Cardiac fibroblast (primary cell): Measurements from ENCODE around the gene CCDC71.
A peak's percentile ranks its signal among the peaks of the same experiment; 100 is the strongest.

Experiments used
- DNase-seq, 2 donors: peaks; one replicate each; pipeline versions ENCODE4 v3.0.0 to v3.0.0-alpha.2; 2010; ENCODE audit warnings: low read depth in 2 of 2
- H3K4me3 ChIP-seq, 2 donors: replicated peaks in 1 of 2; 1 replicate in 1 of 2; 2 replicates in 1 of 2; pipeline ENCODE4 v1.5.1; 2011; ENCODE audit warnings: low read depth in 2 of 2, low read length in 2 of 2, mild to moderate bottlenecking in 2 of 2, moderate library complexity in 1 of 2
- CTCF ChIP-seq: IDR thresholded peaks from one replicate; pipeline ENCODE4 v1.5.1; 2011; ENCODE audit warnings: low read depth, mild to moderate bottlenecking, low read length, inconsistent platforms

CCDC71 gene

GRCh38 chr3:49119439-49119838 is 46.7 kb downstream of the CCDC71 start:
- peak; percentile 16 to 32 for DNase-seq
- H3K4me3 ChIP-seq = peak overlapping the region in 1 of 2 donors; percentile 97
- TF ChIP-seq CTCF = no peak

DNA sequence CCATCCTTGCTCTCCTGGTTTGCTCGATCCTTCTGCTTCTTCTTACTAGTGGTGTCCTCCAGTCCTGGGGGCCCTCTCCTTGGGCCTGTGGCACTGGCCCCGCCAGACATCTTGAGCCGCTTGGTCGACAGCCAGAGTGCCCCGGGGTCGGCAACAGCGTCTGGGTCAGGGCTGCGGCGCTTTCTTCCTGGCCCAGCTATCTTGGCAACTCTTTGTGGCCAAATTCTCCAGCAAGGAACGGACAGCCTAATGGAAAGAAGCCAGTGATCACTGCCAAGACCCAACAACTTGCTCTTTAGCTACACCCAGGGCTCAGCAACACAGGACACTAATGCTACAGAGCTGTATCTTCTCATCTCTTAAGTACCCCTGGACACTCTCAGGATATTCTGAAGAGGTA is 47.1 kb downstream of the CCDC71 start:
- no peak overlapping the region for H3K4me3 ChIP-seq
- peak in 1 of 2 donors; percentile 73 for DNase-seq
- no peak for TF ChIP-seq CTCF
